Osteoblast (primary cell): ENCODE results near the gene HSD3B2. TPM values are rescaled to one million over a fixed set of nuclear protein-coding genes. Genes with fewer than 3 reads are reported as not detected.

Source experiments
- DNase-seq: peaks from one replicate; pipeline ENCODE4 v3.0.0; 2011; ENCODE audit warnings: low spot score, mixed read lengths; ENCODE audit not compliant: insufficient read length; ENCODE audit errors: missing footprints
- H2AFZ ChIP-seq: 2 replicates; pipeline ENCODE4 v1.6.0; 2011; ENCODE audit warnings: mild to moderate bottlenecking, low read length
- H3K27ac ChIP-seq: 2 replicates; pipeline ENCODE4 v1.5.1; 2011; ENCODE audit warnings: mild to moderate bottlenecking, low read depth, low read length, moderate library complexity
- H3K27me3 ChIP-seq: 2 replicates; pipeline ENCODE4 v1.6.0; 2012; ENCODE audit warnings: mild to moderate bottlenecking, control low read depth, inconsistent platforms, low read length, moderate library complexity; ENCODE audit not compliant: insufficient read depth
- H3K36me3 ChIP-seq: 2 replicates; pipeline ENCODE4 v1.5.1; 2011; ENCODE audit warnings: mild to moderate bottlenecking, low read length, control low read depth, moderate library complexity; ENCODE audit not compliant: insufficient read depth
- H3K4me1 ChIP-seq: 2 replicates; pipeline ENCODE4 v1.5.1; 2011; ENCODE audit warnings: mild to moderate bottlenecking, low read length, control low read depth, moderate library complexity; ENCODE audit not compliant: insufficient read depth
- H3K4me2 ChIP-seq: 2 replicates; pipeline ENCODE4 v1.6.0; 2011; ENCODE audit warnings: mild to moderate bottlenecking, low read length; ENCODE audit not compliant: insufficient read depth
- H3K4me3 ChIP-seq: fragments of 200-600 bp; sonication (generic); 3 replicates; pipeline ENCODE4 v1.5.1; 2012; ENCODE audit warnings: mild to moderate bottlenecking, low read length, inconsistent platforms; ENCODE audit not compliant: insufficient read depth
- H3K79me2 ChIP-seq: 2 replicates; pipeline ENCODE4 v1.6.0; 2012; ENCODE audit warnings: mild to moderate bottlenecking, low read length, control low read depth, inconsistent platforms; ENCODE audit not compliant: insufficient read depth
- H3K9me3 ChIP-seq: 2 replicates; pipeline ENCODE4 v1.5.1; 2011; ENCODE audit warnings: low read depth, low read length, control low read depth
- H4K20me1 ChIP-seq: 2 replicates; pipeline ENCODE4 v1.6.0; 2012; ENCODE audit warnings: mild to moderate bottlenecking, low read length, control low read depth; ENCODE audit not compliant: insufficient read depth
- total RNA-seq: library from RNA; depleted of rRNA; stranded (reverse); fragments of >200 nt; gene quantifications from 2 replicates; pipeline ENCODE4 v1.2.3, GENCODE V29; 2012
- TF ChIP-seq, protein P1 (sequence below): IDR thresholded peaks from 2 replicates; pipeline ENCODE4 v1.5.1; 2011; ENCODE audit warnings: mild to moderate bottlenecking, low read depth, low read length, moderate library complexity; ENCODE audit errors: extremely low read depth

The HSD3B2 gene
- total RNA-seq, 1 donor, result not detected

- TF ChIP-seq, protein P1, sequence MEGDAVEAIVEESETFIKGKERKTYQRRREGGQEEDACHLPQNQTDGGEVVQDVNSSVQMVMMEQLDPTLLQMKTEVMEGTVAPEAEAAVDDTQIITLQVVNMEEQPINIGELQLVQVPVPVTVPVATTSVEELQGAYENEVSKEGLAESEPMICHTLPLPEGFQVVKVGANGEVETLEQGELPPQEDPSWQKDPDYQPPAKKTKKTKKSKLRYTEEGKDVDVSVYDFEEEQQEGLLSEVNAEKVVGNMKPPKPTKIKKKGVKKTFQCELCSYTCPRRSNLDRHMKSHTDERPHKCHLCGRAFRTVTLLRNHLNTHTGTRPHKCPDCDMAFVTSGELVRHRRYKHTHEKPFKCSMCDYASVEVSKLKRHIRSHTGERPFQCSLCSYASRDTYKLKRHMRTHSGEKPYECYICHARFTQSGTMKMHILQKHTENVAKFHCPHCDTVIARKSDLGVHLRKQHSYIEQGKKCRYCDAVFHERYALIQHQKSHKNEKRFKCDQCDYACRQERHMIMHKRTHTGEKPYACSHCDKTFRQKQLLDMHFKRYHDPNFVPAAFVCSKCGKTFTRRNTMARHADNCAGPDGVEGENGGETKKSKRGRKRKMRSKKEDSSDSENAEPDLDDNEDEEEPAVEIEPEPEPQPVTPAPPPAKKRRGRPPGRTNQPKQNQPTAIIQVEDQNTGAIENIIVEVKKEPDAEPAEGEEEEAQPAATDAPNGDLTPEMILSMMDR, result no peak
- no peak for DNase-seq
Measured at GRCh38 chr1:119419109-119419508, 4.2 kb downstream of the HSD3B2 start.

GRCh38 chr1:119420638-119421037, 5.7 kb downstream of the HSD3B2 start:
- H3K36me3 ChIP-seq, result no peaks in the 10 kb centered on the region
- peaks cover 6% of the 10 kb centered on the region for H3K27me3 ChIP-seq
- no peak overlapping the region for H3K4me3 ChIP-seq
- H3K4me2 ChIP-seq, result no peak overlapping the region
- no peak overlapping the region for H3K27ac ChIP-seq
- TF ChIP-seq, protein P1, result no peak
- H3K79me2 ChIP-seq, result no peaks in the 10 kb centered on the region
- H2AFZ ChIP-seq, result no peak overlapping the region
- H3K4me1 ChIP-seq, result no peaks in the 10 kb centered on the region
- H3K9me3 ChIP-seq, result no peaks in the 10 kb centered on the region
- H4K20me1 ChIP-seq, result no peaks in the 10 kb centered on the region
- no peak for DNase-seq

More at GRCh38 chr1:119419109-119419508, 4.2 kb downstream of the HSD3B2 start:
- Histone ChIP-seq H3K79me2 (no peaks in the 10 kb centered on the region), H3K4me3 (no peak overlapping the region), H3K27ac (no peak overlapping the region), H4K20me1 (no peaks in the 10 kb centered on the region), H3K36me3 (no peaks in the 10 kb centered on the region), H3K4me2 (no peak overlapping the region), H3K27me3 (peaks cover 12% of the 10 kb centered on the region), H3K4me1 (no peaks in the 10 kb centered on the region), H2AFZ (no peak overlapping the region), H3K9me3 (no peaks in the 10 kb centered on the region)

- Histone ChIP-seq H4K20me1 (no peaks in the 10 kb centered on the region), H3K27ac (no peak overlapping the region), H3K27me3 (no peaks in the 10 kb centered on the region), H3K4me1 (no peaks in the 10 kb centered on the region), H3K4me2 (no peak overlapping the region), H2AFZ (no peak overlapping the region), H3K9me3 (no peaks in the 10 kb centered on the region), H3K79me2 (no peaks in the 10 kb centered on the region), H3K36me3 (no peaks in the 10 kb centered on the region), H3K4me3 (no peak overlapping the region)
- no peak for DNase-seq
- TF ChIP-seq, protein P1, result no peak
Measured at GRCh38 chr1:119422631-119423030, 7.7 kb downstream of the HSD3B2 start.

DNA sequence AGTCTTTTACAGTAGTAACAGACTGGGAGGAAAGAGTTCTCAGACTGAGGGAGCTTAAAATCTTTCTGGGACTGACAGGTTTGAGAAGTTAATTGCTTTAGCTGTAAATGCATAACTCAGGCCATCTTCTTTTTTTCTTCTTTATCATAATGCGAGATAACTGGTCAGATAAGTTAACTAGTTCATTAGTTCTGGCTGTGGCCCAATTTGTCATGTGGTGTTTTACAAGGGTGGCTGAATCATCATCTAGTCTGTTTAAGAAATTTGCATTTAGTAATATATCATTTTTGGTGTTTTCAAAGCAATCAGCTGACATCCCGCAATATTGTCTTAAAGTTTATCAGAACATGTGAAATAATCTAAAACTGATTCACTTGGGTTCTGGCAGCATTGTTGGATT, 14.0 kb downstream of the HSD3B2 start:
- H3K27ac ChIP-seq, result no peak overlapping the region
- no peaks in the 10 kb centered on the region for H3K9me3 ChIP-seq
- TF ChIP-seq, protein P1, result no peak
- H2AFZ ChIP-seq, result no peak overlapping the region
- H3K4me3 ChIP-seq, result no peak overlapping the region
- H3K36me3 ChIP-seq, result no peaks in the 10 kb centered on the region
- H4K20me1 ChIP-seq, result no peaks in the 10 kb centered on the region
- DNase-seq, result no peak
- no peaks in the 10 kb centered on the region for H3K4me1 ChIP-seq
- H3K79me2 ChIP-seq, result no peaks in the 10 kb centered on the region
- H3K4me2 ChIP-seq, result no peak overlapping the region
- peaks cover 15% of the 10 kb centered on the region for H3K27me3 ChIP-seq
